DOHH2 (cell line): ENCODE measurements around the gene CKS1B.
A peak's percentile ranks its signal among the peaks of the same experiment; 100 is the strongest.

Experiments
- H3F3A ChIP-seq: fragments of 200-600 bp; sonication (generic), shearing (Covaris generic); 2 replicates; pipeline ENCODE4 v1.6.0; 2016; ENCODE audit warnings: antibody characterized with exemption, mild to moderate bottlenecking; ENCODE audit not compliant: control insufficient read depth, insufficient read depth
- H3K27ac ChIP-seq: fragments of 200-600 bp; sonication (generic); 2 replicates; pipeline ENCODE4 v1.5.1; 2014; ENCODE audit warnings: low read depth, mild to moderate bottlenecking, low read length, moderate library complexity
- H3K27me3 ChIP-seq: fragments of 200-600 bp; sonication (generic); 2 replicates; pipeline ENCODE4 v1.6.1; 2014; ENCODE audit warnings: mild to moderate bottlenecking, low read length, mixed read lengths; ENCODE audit not compliant: control insufficient read depth
- H3K36me3 ChIP-seq: fragments of 200-600 bp; sonication (generic); 2 replicates; pipeline ENCODE4 v1.6.1; 2014; ENCODE audit warnings: mild to moderate bottlenecking, low read length, moderate library complexity, mixed read lengths; ENCODE audit not compliant: control insufficient read depth
- H3K4me1 ChIP-seq: fragments of 200-600 bp; sonication (generic); 2 replicates; pipeline ENCODE4 v1.6.1; 2014; ENCODE audit warnings: mild to moderate bottlenecking, low read length, mixed read lengths; ENCODE audit not compliant: control insufficient read depth
- H3K4me2 ChIP-seq: fragments of 200-600 bp; sonication (generic); 2 replicates; pipeline ENCODE4 v1.6.0; 2014; ENCODE audit warnings: mild to moderate bottlenecking, low read length, moderate library complexity
- H3K4me3 ChIP-seq: fragments of 200-600 bp; sonication (generic); 2 replicates; pipeline ENCODE4 v1.5.1; 2014; ENCODE audit warnings: mild to moderate bottlenecking, low read length, mixed read lengths
- H3K79me2 ChIP-seq: fragments of 200-600 bp; sonication (generic); 2 replicates; pipeline ENCODE4 v1.6.1; 2014; ENCODE audit warnings: mild to moderate bottlenecking, low read length, mixed read lengths; ENCODE audit not compliant: control insufficient read depth
- H3K9me2 ChIP-seq: fragments of 200-600 bp; sonication (generic); replicated peaks from 2 replicates; pipeline ENCODE4 v1.6.1; 2014; ENCODE audit warnings: mild to moderate bottlenecking, low read length, mixed read lengths; ENCODE audit not compliant: control insufficient read depth
- H3K9me3 ChIP-seq: fragments of 200-600 bp; sonication (generic); 2 replicates; pipeline ENCODE4 v1.6.1; 2014; ENCODE audit warnings: antibody characterized with exemption, low read length, mixed read lengths; ENCODE audit not compliant: control insufficient read depth, insufficient read depth
- H4K20me1 ChIP-seq: fragments of 200-600 bp; sonication (generic); 2 replicates; pipeline ENCODE4 v1.6.0; 2014; ENCODE audit warnings: low read depth, mild to moderate bottlenecking, antibody characterized with exemption, low read length, moderate library complexity; ENCODE audit not compliant: control insufficient read depth, insufficient read depth
- EZH2phosphoT487 ChIP-seq: fragments of 200-600 bp; sonication (generic); IDR thresholded peaks from 2 replicates; pipeline ENCODE4 v1.6.1; 2017; ENCODE audit warnings: borderline replicate concordance, mild to moderate bottlenecking, antibody characterized with exemption, low read length, moderate library complexity, mixed read lengths
- TF ChIP-seq, protein P1 (sequence below): fragments of 200-600 bp; sonication (generic); IDR thresholded peaks from one replicate; pipeline ENCODE4 v1.5.1; 2014; ENCODE audit warnings: antibody characterized with exemption, mild to moderate bottlenecking, low read depth, low read length; ENCODE audit not compliant: poor library complexity, severe bottlenecking

Gene CKS1B

DNA sequence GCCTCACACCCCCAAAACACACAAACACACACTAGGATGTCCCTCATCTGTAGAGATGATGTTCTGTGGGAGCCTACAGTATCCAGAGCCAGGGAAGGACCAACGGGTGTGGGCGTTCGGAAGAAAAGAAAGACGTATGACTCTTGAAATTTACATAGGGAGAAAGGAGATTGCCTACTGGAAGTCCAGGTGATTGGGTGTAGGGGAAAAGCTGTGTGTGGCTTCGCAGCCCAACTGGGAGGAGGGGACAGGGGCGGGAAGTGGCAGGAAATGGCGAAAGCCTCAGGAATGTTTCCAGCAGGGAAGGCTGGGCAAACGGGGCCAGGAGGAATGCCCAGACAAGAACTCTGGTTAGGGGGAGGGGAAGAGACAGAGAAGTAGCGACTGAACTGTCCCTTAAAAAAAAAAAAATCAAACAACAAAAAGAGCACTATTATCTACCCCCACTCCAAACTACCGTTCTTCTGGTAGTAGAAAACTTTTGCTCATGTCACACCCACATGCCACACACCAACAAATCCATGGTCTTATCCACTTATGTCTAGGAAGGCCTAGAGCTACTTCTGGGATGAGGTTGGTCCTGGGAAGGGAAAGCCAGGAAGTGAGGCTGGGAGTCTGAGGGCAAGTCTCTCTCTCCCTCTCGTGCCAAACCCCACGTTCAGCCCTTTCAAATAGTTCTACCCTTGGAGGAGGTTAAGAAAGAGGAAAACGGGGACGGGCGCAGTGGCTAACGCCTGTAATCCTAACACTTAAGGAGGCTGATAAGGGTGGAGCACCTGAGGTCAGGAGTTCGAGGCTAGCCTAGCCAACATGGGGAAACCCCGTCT, 1.8 kb upstream of the CKS1B start:
- H4K20me1 ChIP-seq: peaks cover 14% of the 10 kb centered on the region; the same call in 1 of the 2 replicates
- no peaks in the 10 kb centered on the region for H3K9me2 ChIP-seq
- peaks cover 80% of the 10 kb centered on the region for H3K79me2 ChIP-seq
- H3F3A ChIP-seq: peaks cover 8% of the 10 kb centered on the region
- H3K27me3 ChIP-seq: no peaks in the 10 kb centered on the region
- H3K4me3 ChIP-seq: peak overlapping the region; percentile 95
- H3K36me3 ChIP-seq: peaks cover 61% of the 10 kb centered on the region
- H3K27ac ChIP-seq: no peak overlapping the region
- peak overlapping the region; percentile 70 for H3K4me2 ChIP-seq
- H3K4me1 ChIP-seq: peaks cover 48% of the 10 kb centered on the region
- no peak for TF ChIP-seq EZH2phosphoT487
- TF ChIP-seq, protein P1, sequence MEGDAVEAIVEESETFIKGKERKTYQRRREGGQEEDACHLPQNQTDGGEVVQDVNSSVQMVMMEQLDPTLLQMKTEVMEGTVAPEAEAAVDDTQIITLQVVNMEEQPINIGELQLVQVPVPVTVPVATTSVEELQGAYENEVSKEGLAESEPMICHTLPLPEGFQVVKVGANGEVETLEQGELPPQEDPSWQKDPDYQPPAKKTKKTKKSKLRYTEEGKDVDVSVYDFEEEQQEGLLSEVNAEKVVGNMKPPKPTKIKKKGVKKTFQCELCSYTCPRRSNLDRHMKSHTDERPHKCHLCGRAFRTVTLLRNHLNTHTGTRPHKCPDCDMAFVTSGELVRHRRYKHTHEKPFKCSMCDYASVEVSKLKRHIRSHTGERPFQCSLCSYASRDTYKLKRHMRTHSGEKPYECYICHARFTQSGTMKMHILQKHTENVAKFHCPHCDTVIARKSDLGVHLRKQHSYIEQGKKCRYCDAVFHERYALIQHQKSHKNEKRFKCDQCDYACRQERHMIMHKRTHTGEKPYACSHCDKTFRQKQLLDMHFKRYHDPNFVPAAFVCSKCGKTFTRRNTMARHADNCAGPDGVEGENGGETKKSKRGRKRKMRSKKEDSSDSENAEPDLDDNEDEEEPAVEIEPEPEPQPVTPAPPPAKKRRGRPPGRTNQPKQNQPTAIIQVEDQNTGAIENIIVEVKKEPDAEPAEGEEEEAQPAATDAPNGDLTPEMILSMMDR: no peak
- no peaks in the 10 kb centered on the region for H3K9me3 ChIP-seq

- H3K9me2 ChIP-seq: no peaks in the 10 kb centered on the region
- H3K27ac ChIP-seq: peak overlapping the region; percentile 82
- no peak for TF ChIP-seq EZH2phosphoT487
- TF ChIP-seq, protein P1: peak; percentile 36
- peaks cover 54% of the 10 kb centered on the region for H3K4me1 ChIP-seq
- peak overlapping the region; percentile 95 for H3K4me3 ChIP-seq
- H3K4me2 ChIP-seq: peak overlapping the region; percentile 70
- H4K20me1 ChIP-seq: peaks cover 14% of the 10 kb centered on the region; the same call in 1 of the 2 replicates
- H3K36me3 ChIP-seq: peaks cover 61% of the 10 kb centered on the region
- H3K79me2 ChIP-seq: peaks cover 88% of the 10 kb centered on the region
- no peaks in the 10 kb centered on the region for H3K27me3 ChIP-seq
- H3K9me3 ChIP-seq: no peaks in the 10 kb centered on the region
- H3F3A ChIP-seq: peaks cover 15% of the 10 kb centered on the region
Measured at GRCh38 chr1:154973344-154974101, 958 bp upstream of the CKS1B start.

- Histone ChIP-seq H3K27me3 (no peaks in the 10 kb centered on the region), H3K9me3 (no peaks in the 10 kb centered on the region), H3K27ac (peak overlapping the region; percentile 82), H3F3A (peaks cover 21% of the 10 kb centered on the region), H3K79me2 (peaks cover 90% of the 10 kb centered on the region), H4K20me1 (peaks cover 14% of the 10 kb centered on the region; the same call in 1 of the 2 replicates), H3K4me3 (peak overlapping the region; percentile 95), H3K9me2 (no peaks in the 10 kb centered on the region), H3K4me1 (peaks cover 54% of the 10 kb centered on the region), H3K36me3 (peaks cover 59% of the 10 kb centered on the region), H3K4me2 (peak overlapping the region; percentile 83)
- TF ChIP-seq EZH2phosphoT487: no peak
- TF ChIP-seq, protein P1: no peak
Measured at GRCh38 chr1:154974808-154975408, 427 bp downstream of the CKS1B start.
